Transverse colon (tissue), 4 donors: ENCODE results near the gene UQCC5. TPM values are rescaled to one million over a fixed set of nuclear protein-coding genes. Genes with fewer than 3 reads are reported as not detected.

Experiments
- DNase-seq: peaks from one replicate; pipeline ENCODE4 v3.0.0-alpha.2; 2019
- H3K27ac ChIP-seq, 4 donors: fragments of 200-600 bp; sonication (generic); 2 replicates each; pipeline ENCODE4 v1.5.1; 2016 to 2018; ENCODE audit warnings: inconsistent platforms in 4 of 4
- H3K27me3 ChIP-seq: fragments of 200-600 bp; sonication (generic); 2 replicates; pipeline ENCODE4 v1.5.1; 2017; ENCODE audit warnings: inconsistent platforms
- H3K36me3 ChIP-seq, 4 donors: fragments of 200-600 bp; sonication (generic); 2 replicates each; pipeline ENCODE4 v1.5.1; 2017 to 2019; ENCODE audit warnings: inconsistent platforms in 4 of 4
- H3K4me1 ChIP-seq, 4 donors: fragments of 200-600 bp; sonication (generic); 2 replicates each; pipeline ENCODE4 v1.5.1; 2017 to 2020; ENCODE audit warnings: inconsistent platforms in 4 of 4
- H3K4me3 ChIP-seq, 4 donors: fragments of 200-600 bp; sonication (generic); 1 replicate in 1 of 4; 2 replicates in 3 of 4; pipeline versions ENCODE4 v1.5.1 to v1.6.1; 2017 to 2019; ENCODE audit warnings: inconsistent platforms in 4 of 4
- H3K9me3 ChIP-seq, 2 donors: fragments of 200-600 bp; sonication (generic); 2 replicates each; pipeline ENCODE4 v1.5.1; 2017 to 2019; ENCODE audit warnings: inconsistent platforms in 2 of 2
- EP300 ChIP-seq: sonication (generic); formaldehyde crosslinking; IDR thresholded peaks from one replicate; pipeline ENCODE4 v1.6.1; 2017; ENCODE audit warnings: antibody characterized with exemption, low read depth
- POLR2A ChIP-seq: fragments of 450-650 bp; IDR thresholded peaks from one replicate; pipeline ENCODE4 v1.6.1; 2016; ENCODE audit warnings: antibody characterized with exemption, mild to moderate bottlenecking, moderate library complexity
- POLR2AphosphoS5 ChIP-seq, 3 donors: sonication (generic); formaldehyde crosslinking; IDR thresholded peaks; one replicate each; pipeline ENCODE4 v1.6.1; 2016; ENCODE audit warnings: antibody characterized with exemption in 3 of 3
- WGBS, 2 donors: methylation state at CpG; one replicate each; pipeline ENCODE4 v1.1.5; 2018; ENCODE audit warnings: low coverage in 1 of 2; 5-methylcytosine and 5-hydroxymethylcytosine counted together
- in situ Hi-C, 4 donors: fragments of 200-750 bp; cut with MboI; loops; one replicate each; pipeline versions ENCODE4 v1.15.0 to v1.15.1; 2017; ENCODE audit warnings: low sequenced_read_pairs in 3 of 4, low pct_ligation_motif_present in 1 of 4, low pct_unique_long_range_greater_than_20kb in 1 of 4
- intact Hi-C: fragments of 100-400 bp; cut with DNase I; formaldehyde crosslinking; loops from one replicate; pipeline ENCODE4 v1.15.1; 2023; ENCODE audit warnings: low total_unique reads
- total RNA-seq, 4 donors: library from RNA; depleted of rRNA; stranded (reverse); fragments of >200 nt; gene quantifications; one replicate each; pipeline ENCODE4 v1.1.0, GENCODE V29; 2016
- TF ChIP-seq, protein P1 (sequence below), 5 experiments: fragments of 200-600 bp in 3 of 5; fragments of 450-650 bp in 2 of 5; sonication (generic) in 3 of 5; IDR thresholded peaks; 1 replicate in 2 of 5; 2 replicates in 3 of 5; pipeline ENCODE4 v1.5.1; 2016 to 2017; ENCODE audit warnings: antibody characterized with exemption in 5 of 5, inconsistent platforms in 3 of 5, mild to moderate bottlenecking in 2 of 5, moderate library complexity in 1 of 5

Gene UQCC5
- total RNA-seq, 4 donors from 2014 or later, result 2.6 to 22.1 (median 4.0) TPM; not detected in 1

DNA sequence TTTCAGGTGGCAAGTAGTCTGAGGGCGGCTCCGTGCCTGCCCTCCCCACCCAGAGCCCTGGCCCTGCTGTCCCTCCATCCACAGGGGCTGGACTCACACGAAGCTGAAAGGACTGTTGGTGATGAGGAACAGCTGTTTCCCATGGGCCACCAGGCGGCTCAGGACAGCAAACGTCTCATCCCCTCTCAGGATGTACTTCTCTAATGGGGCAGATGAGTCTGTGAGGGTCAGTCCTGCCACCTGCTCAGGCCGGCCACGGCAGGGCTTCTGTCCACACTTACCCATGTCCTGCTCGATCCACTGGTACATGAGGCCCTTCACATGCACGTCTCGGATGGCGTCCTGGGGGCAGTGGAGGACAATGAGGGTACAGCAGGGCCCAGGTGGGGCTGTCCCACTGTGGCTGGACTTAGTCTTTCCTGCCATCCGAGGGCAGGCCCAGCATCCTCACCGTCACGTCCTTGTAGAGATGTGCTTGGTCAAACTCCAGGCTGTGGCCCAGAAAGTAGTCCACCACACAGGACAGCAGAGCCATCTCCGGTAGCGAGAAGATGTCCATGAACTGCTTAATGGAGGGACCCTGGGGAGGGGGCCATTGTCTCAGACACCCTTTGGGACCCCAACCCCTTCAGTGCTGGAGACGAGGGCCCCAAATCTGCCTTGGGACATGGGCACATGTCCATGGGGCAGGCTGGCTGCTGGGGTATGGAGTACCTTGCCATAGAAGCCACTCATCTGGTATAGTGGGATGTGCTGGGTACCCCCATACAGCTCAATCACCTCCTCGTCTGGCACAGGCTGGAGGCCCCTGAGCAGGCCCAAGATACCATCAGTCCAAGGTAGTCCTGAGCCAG, 8.4 kb upstream of the UQCC5 start:
- DNase-seq, result peak; percentile 6
- TF ChIP-seq POLR2A, result no peak
- TF ChIP-seq EP300, result no peak
- no peak for TF ChIP-seq POLR2AphosphoS5 (IDR thresholded peaks at IDR 0.05)
- TF ChIP-seq, protein P1, sequence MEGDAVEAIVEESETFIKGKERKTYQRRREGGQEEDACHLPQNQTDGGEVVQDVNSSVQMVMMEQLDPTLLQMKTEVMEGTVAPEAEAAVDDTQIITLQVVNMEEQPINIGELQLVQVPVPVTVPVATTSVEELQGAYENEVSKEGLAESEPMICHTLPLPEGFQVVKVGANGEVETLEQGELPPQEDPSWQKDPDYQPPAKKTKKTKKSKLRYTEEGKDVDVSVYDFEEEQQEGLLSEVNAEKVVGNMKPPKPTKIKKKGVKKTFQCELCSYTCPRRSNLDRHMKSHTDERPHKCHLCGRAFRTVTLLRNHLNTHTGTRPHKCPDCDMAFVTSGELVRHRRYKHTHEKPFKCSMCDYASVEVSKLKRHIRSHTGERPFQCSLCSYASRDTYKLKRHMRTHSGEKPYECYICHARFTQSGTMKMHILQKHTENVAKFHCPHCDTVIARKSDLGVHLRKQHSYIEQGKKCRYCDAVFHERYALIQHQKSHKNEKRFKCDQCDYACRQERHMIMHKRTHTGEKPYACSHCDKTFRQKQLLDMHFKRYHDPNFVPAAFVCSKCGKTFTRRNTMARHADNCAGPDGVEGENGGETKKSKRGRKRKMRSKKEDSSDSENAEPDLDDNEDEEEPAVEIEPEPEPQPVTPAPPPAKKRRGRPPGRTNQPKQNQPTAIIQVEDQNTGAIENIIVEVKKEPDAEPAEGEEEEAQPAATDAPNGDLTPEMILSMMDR (IDR thresholded peaks at IDR 0.05), result no peak
- WGBS, 2 donors, result 93 to 100% methylated on average over 1 to 15 of the region's 18 CpGs

GRCh38 chr3:52528586-52529375, 7.6 kb upstream of the UQCC5 start:
- in situ Hi-C loops, result no loop called here
- Histone ChIP-seq H3K27ac (no peak overlapping the region), H3K27me3 (no peaks in the 10 kb centered on the region), H3K4me3 (no peak overlapping the region), H3K4me1 (peaks cover 4 to 12% (median 10%) of the 10 kb centered on the region in 4 donors), H3K36me3 (no peaks in the 10 kb centered on the region), H3K9me3 (no peaks in the 10 kb centered on the region)
- 92% methylated on average over 24 of the region's 25 CpGs; no CpG with 5 or more reads in 1 of the 2 donors for WGBS, 2 donors
- DNase-seq, result peak; percentile 6
- TF ChIP-seq, protein P1 (IDR thresholded peaks at IDR 0.05), result no peak
- no peak for TF ChIP-seq EP300
- TF ChIP-seq POLR2A, result no peak
- no peak for TF ChIP-seq POLR2AphosphoS5 (IDR thresholded peaks at IDR 0.05)
- intact Hi-C loops, result no loop called here

More for the DNA sequence above, 8.4 kb upstream of the UQCC5 start:
- Histone ChIP-seq H3K4me3 (no peak overlapping the region), H3K27ac (no peak overlapping the region), H3K36me3 (no peaks in the 10 kb centered on the region), H3K9me3 (no peaks in the 10 kb centered on the region), H3K27me3 (no peaks in the 10 kb centered on the region), H3K4me1 (peaks cover 4 to 8% (median 6%) of the 10 kb centered on the region in 4 donors)
- in situ Hi-C loops (no loop called here), intact Hi-C loops (no loop called here)

GRCh38 chr3:52529376-52530333, 6.8 kb upstream of the UQCC5 start:
- Histone ChIP-seq H3K4me1 (peaks cover 4 to 20% (median 12%) of the 10 kb centered on the region in 4 donors), H3K4me3 (no peak overlapping the region), H3K36me3 (no peaks in the 10 kb centered on the region), H3K9me3 (no peaks in the 10 kb centered on the region), H3K27ac (no peak overlapping the region), H3K27me3 (no peaks in the 10 kb centered on the region)
- WGBS, 2 donors, result 88 to 89% methylated on average over 3 to 12 of the region's 12 CpGs
- intact Hi-C loops (no loop called here), in situ Hi-C loops (no loop called here)
- no peak for TF ChIP-seq POLR2A
- no peak for TF ChIP-seq EP300
- TF ChIP-seq, protein P1 (IDR thresholded peaks at IDR 0.05), result no peak
- no peak for TF ChIP-seq POLR2AphosphoS5 (IDR thresholded peaks at IDR 0.05)
- peak; percentile 7 for DNase-seq
